GM19438 (cell line): Measurements from ENCODE around the gene MYH11.

Experiments used
- ATAC-seq: cut with Tn5 transposase; IDR thresholded peaks from one replicate; pipeline ENCODE4 v1.9.1; 2021; ENCODE audit warnings: low read depth; ENCODE audit not compliant: unreplicated experiment

Gene MYH11

GRCh38 chr16:15856901-15857698 lies at the start of gene MYH11:
Gene MYH11, minus strand, starts transcription at chr16:15857028. Its CDS starts 18,776 bp downstream, at chr16:15838252.
- no peak for ATAC-seq

- ATAC-seq = no peak
Observed at GRCh38 chr16:15906439-15906838, 49.6 kb upstream of the MYH11 start.

DNA sequence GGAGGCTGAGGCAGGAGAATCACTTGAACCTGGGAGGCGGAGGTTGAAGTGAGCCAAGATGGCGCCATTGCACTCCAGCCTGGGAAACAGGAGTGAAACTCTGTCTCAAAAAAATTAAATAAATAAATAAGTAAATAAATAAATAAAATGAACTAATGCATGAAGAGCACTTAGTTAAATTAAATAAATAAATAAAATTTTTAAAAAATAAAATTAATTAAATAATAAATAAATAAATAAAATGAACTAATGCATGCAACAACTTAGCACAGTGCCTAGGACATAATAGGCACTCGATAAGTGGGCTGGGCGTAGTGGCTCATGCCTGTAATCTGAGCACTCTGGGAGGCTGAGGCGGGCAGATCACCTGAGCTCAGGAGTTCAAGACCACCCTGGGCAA lies 47.1 kb upstream of the MYH11 start:
- ATAC-seq = no peak

DNA sequence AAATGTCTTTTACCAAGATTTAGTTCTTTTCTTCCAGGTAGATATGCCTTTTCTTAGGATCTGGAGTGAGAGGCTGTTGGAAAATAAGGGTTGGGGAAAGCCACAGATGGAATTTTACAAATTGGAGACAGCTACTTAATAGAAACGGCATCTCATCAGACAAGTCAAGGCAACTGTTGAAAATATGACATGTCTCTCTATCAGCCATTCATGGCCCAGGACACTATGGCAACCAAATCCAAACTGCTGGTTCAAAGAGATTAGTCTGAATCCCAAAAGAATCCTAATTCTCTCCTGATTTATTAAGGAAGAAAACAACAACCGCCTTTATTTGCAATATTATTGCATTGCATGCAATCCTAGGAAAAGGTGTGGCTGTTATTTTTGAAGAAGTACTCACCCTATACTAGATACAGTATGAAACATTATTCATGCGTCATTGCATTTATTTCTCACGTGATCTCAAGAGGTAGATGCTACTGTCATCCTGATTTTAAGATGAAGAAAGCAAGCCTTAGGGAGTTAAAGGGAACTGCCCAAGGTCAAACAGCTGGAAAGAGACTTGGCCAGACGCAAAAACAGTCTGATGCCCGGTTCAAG lies 44.2 kb upstream of the MYH11 start:
- no peak for ATAC-seq

DNA sequence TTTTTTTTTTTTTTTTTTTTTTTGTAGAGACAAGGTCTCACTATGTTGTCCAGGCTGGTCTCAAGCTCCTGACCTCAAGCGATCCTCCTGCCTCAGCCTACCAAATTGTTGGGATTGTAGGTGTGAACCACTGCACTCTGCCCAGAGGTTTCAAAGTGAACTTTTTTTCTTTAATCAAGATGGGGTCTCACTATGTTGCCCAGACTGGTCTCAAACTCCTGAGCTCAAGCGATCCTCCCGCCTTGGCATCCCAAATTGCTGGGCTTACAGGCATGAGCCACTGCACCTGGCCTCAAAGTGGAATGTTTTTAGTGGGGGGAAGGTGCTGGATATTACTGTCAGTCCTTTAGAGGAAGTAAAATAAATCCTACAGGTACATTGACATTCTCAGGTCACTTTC lies 43.5 kb upstream of the MYH11 start:
- ATAC-seq = no peak

GRCh38 chr16:15899538-15900100 lies 42.8 kb upstream of the MYH11 start:
- no peak for ATAC-seq

- ATAC-seq = no peak
Observed at GRCh38 chr16:15898654-15899053, 41.8 kb upstream of the MYH11 start.

DNA sequence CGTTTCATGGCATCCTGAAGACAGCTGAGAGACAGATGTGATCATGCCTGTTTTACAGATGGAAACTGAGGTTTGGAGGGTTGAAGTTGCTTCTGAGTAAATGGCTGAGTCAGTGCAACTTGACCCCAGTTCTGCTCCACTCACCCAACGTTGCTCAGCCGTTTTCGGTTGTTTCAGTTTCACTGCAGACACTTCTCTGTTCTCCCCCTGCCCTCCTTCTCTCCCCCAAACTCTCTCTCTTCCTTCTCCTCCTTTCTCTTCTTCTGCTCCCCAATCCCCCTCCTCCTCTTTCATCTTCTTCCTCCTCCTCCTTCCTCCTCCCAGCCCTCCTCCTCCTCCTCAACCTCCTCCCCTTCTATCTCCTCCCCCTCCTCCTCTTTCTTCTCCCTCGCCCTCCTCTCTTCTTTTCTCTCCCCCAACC lies 41.0 kb upstream of the MYH11 start:
- no peak for ATAC-seq

GRCh38 chr16:15897121-15897780 lies 40.4 kb upstream of the MYH11 start:
- no peak for ATAC-seq

DNA sequence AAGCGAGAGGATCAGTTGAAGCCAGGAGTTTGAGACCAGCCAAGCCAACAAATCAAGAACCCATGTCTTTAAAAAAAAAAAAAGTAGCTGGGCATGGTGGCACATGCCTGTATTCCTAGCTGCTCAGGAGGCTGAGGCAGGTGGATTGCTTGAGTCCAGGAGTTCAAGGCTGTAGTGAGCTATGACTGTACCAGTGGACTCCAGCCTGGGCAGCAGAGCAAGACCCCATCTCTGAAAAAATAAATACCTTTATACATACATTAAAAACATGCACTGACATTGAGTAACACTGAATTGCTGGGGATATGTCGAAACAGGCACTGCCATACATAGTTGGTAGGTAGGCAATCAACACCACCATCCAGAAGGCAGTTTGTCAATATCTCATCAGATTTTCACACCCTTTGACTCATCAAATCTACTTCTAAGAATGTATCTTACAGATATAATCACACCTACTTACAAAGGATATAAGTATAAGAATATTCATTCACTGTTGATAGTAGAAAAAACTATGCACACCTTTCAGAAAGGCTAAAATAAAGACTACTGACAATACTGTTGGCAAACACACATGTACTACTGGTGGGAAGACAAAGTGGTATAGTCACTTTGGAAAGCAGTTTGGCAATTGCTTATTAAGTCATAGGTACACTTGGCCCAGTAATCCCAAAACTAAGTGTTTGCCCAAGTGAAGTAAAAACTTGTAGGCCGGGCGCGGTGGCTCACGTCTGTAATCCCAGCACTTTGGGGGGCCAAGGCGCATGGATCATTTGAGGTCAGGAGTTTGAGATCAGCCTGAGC lies 37.9 kb upstream of the MYH11 start:
- no peak for ATAC-seq

GRCh38 chr16:15891508-15891907 lies 34.7 kb upstream of the MYH11 start:
- no peak for ATAC-seq

DNA sequence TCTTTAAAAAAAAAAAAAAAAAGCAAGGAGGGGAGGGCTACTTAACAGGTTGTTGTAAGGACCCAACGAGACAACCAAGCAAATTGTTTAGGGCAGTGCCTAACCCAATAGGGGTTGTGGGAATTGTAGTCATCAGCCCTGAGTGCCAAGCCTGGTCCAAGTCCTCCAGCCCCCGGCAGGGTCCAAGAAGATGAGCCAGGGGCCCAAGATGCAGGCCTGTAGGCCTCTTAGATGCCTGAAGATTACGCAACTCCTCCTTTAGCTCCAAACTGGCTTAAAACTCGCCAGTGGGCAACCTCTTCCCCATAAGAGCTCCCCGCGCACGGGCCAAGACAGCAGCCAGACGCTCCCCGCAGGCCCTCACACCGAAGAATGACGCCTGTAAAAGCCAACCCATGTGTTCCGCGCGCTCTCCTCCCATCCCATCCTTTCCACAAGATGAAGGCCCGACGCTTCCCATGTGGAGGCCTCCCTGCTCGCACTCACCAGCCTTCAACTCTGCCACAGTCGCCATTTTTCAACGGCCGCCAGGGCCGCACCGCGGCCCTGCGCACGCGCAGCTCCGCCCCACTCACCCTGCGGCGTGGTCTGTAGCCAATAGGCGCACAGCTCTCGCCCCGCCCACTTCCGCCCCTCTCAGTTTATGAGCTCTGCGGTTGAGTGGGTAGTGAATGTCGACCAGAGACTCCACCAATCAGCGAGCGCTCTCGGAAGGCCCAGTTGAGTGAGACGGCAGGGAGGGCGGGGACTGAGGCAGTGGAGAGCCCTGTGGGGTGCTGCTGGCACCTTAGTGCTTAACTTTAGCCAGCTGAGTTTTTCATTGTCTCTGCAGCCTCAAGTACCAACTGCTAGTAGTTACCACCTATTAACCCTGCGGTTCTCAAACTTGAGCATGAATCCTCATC lies 31.5 kb upstream of the MYH11 start, which contains the start of gene CEP20:
Gene CEP20, minus strand, starts transcription at position 532 of the 905 bp plus-strand sequence. Its CDS starts 18 bp downstream, at position 514.
- ATAC-seq = peak; percentile 96

DNA sequence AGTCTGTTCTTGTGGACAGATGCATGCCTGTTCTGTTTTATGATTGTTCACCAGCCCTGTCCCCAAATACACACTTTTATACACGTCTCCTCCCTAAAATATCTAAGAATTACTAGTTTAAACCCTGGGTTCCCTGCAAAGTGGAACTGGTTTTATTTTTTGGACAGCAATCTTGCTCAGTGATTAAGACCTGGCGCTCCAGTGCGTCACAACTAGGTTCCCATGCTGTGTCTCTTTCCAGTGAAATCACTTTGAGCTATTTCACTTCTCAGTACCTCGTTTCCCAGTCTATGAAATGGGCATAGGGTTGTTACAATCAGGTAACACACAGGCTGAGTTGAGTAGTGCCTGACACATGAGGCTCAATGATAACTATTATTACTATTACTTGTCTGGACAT lies 30.5 kb upstream of the MYH11 start:
- ATAC-seq = no peak

- no peak for ATAC-seq
Observed at GRCh38 chr16:15886078-15886477, 29.2 kb upstream of the MYH11 start.

DNA sequence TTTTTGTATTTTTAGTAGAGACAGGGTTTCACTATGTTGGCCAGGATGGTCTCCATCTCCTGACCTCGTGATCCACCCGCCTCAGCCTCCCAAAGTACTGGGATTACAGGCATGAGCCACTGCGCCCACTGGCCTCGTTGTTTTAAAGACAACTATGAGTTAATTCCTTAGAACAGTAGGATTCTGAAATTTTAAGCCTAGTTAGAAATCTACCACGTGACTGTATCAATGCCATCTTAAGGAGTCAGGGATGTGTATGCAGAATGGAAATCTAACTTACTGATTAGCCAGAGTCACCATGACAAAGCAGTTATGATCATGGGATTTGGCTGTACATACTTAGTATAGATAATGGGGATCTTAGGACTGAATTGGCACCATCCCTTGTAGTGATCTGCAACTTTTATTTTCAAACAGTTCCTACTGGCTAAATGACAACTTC lies 28.8 kb upstream of the MYH11 start:
- no peak for ATAC-seq

- ATAC-seq = no peak
Observed at GRCh38 chr16:15882563-15882962, 25.7 kb upstream of the MYH11 start.

DNA sequence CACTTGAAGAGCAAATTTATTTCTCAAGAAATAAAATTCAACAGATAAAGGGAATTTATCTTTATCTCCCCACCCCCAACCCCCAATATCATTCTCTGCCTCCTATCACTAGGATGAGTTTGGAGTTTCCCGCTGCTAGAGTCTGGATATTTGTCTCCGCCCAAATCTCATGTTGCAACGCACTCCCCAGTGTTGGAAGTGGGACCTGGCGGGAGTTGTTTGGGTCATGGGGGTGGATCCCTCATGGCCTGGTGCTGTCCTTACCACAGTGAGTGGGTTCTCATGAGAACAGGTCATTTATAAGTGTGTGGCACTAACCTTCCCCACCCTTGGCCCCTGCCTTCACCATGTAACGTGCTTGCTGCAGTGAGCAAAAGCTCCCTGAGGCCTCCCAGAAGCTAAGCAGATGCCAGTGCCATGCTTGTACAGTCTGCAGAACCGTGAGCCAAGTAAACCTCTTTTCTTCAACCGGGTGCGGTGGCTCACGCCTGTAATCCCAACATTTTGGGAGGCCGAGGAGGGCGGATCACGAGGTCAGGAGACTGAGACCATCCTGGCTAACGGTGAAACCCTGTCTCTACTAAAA lies 25.1 kb upstream of the MYH11 start:
- ATAC-seq = no peak

DNA sequence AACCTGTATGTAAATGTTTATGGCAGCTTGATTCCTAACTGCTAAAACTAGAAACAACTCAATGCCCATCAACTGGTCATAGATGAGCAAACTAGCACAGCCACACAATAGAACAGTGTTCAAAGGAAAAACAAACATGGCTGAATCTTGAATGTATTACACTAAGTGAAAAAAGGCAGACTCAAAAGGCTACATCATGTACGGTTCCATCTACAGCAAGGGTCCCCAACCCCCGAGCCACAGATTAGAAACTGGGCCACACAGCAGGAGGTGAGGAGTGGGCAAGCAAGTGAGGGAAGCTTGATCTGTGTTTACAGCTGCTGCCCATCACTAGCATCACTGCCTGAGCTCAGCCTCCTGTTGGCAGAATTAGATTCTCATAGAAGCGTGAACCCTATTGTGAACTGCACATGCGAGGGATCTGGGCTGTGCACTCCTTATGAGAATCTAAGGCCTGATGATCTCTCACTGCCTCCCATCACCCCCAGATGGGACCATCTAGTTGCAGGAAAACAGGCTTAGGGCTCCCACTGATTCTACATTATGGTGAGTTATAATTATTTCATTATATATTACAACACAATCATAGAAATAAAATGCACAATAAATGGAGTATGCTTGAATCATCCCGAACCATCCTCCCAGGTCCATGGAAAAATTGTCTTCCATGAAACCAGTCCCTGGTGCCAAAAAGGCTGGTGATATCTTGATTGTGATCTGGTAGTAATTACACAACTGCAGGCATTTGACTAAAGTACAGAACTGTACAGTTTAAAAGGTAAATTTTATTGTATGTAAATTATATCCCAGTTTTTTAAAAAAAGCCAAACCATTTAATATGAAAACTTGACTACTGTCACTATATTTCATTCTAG lies 23.8 kb upstream of the MYH11 start:
- ATAC-seq = no peak
